ENCODE data around the gene CEACAM16. TPM values are rescaled to one million over a fixed set of nuclear protein-coding genes. Genes with fewer than 3 reads are reported as not detected.

The CEACAM16 gene
- total RNA-seq, 1 donor from 2014 or later = not detected

GRCh38 chr19:44759083-44759804, 60.3 kb downstream of the CEACAM16 start:
- DNase-seq (ENCODE audit: low read depth, low spot score) = no peak

Other genes starting within 250 kb of the CEACAM16 start
- 7.1 and 9.7 TPM in 2 replicates for gene ZNF180, start 198.6 kb upstream of the CEACAM16 start, total RNA-seq
- gene CEACAM20, start 169.5 kb upstream of the CEACAM16 start, total RNA-seq = not detected in 2 replicates
- 0.25 and 0.46 TPM in 2 replicates for gene IGSF23, start 85.6 kb upstream of the CEACAM16 start, total RNA-seq
- gene PVR, start 55.2 kb upstream of the CEACAM16 start, total RNA-seq = 187 and 206 TPM in 2 replicates
- gene CEACAM19, start 27.7 kb upstream of the CEACAM16 start, total RNA-seq = 1.5 and 2.0 TPM in 2 replicates
- 2.5 and 4.5 TPM in 2 replicates for gene BCL3, start 49.6 kb downstream of the CEACAM16 start, total RNA-seq
- gene CBLC, start 78.7 kb downstream of the CEACAM16 start, total RNA-seq = 0.07 and 0.13 TPM in 2 replicates
- 8.0 and 22.4 TPM in 2 replicates for gene BCAM, start 110.0 kb downstream of the CEACAM16 start, total RNA-seq
- gene NECTIN2, start 147.1 kb downstream of the CEACAM16 start, total RNA-seq = 101 and 112 TPM in 2 replicates
- gene TOMM40, start 192.1 kb downstream of the CEACAM16 start, total RNA-seq = 78.6 and 100 TPM in 2 replicates
- gene APOE, start 206.6 kb downstream of the CEACAM16 start, total RNA-seq = 0.53 and 1.7 TPM in 2 replicates
- 1.2 and 1.8 TPM in 2 replicates for gene APOC1, start 215.5 kb downstream of the CEACAM16 start, total RNA-seq
- not detected in 2 replicates for gene APOC4, start 243.1 kb downstream of the CEACAM16 start, total RNA-seq
- gene APOC2, start 246.9 kb downstream of the CEACAM16 start, total RNA-seq = not detected in 2 replicates